GM12891 (cell line): ENCODE data around the gene BOD1L1.

ENCODE experiments used
- PAX5 ChIP-seq: IDR thresholded peaks from 2 replicates; pipeline ENCODE4 v1.6.1; 2011; ENCODE audit warnings: low read length, moderate library complexity, mild to moderate bottlenecking; ENCODE audit not compliant: insufficient read depth, severe bottlenecking
- POLR2A ChIP-seq: IDR thresholded peaks from 2 replicates; pipeline ENCODE4 v1.6.1; 2011; ENCODE audit warnings: low read depth, low read length, control low read depth
- POLR2AphosphoS5 ChIP-seq: IDR thresholded peaks from 2 replicates; pipeline ENCODE4 v1.6.1; 2011; ENCODE audit warnings: low read depth, low read length, control low read depth
- SPI1 ChIP-seq: IDR thresholded peaks from 2 replicates; pipeline ENCODE4 v1.6.1; 2011; ENCODE audit warnings: low read depth, low read length, control low read depth
- TAF1 ChIP-seq: IDR thresholded peaks from 2 replicates; pipeline ENCODE4 v1.6.1; 2011; ENCODE audit warnings: low read depth, low read length, control low read depth

DNA sequence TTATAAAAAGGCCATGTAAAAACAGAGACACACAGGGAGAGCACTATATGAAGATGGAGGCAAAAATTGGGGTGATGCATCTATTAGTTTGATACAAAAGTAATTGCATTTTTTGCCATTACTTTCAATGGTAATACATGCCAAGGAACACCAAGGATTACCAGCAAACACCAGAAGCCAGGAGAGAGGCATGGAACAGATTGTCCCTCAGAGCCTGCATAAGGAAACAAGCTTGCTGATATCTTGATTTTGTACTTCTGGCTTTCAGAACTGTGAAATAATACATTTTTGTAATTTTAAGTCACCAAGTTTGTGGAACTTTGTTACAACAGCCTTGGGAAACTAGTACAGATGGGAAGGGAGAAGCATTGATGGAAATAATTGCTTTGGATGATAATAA lies 45.6 kb upstream of the BOD1L1 start:
- TF ChIP-seq POLR2A (no peak), TAF1 (no peak), POLR2AphosphoS5 (no peak), SPI1 (no peak), PAX5 (no peak)
